ENCODE measurements around the gene BCL7A. TPM values are rescaled to one million over a fixed set of nuclear protein-coding genes. Genes with fewer than 3 reads are reported as not detected.

The BCL7A gene
- total and polyA plus RNA-seq, 2 experiments from 2014 or later = 12.7 to 14.9 TPM

DNA sequence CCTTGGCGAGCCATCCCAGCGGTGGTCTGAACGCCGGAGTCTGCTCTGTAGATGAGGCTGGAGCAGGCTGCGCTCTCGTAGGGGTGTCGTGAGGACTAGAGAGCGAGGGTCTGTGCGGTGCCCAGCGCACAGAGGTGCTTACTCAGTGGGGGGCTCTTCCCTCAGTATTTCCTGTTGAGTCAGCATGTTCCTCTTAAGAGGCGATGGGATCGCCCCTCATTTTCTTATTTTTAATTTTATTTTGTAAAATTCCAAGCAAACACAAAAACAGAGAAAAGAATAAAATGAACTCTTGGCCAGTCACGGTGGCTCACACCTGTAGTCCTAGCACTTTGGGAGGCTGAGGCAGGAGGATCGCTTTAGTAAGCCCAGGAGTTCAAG is 40.8 kb upstream of the BCL7A start:
- H3K27me3 ChIP-seq (ENCODE audit: insufficient read depth) = no peaks in the 10 kb centered on the region
- no peaks in the 10 kb centered on the region for H3K79me2 ChIP-seq (replicated peaks; ENCODE audit: insufficient read depth)
- no peak overlapping the region for H3K4me3 ChIP-seq
- H3K27ac ChIP-seq (ENCODE audit: low read depth) = no peak overlapping the region
- no peak overlapping the region for H3K4me2 ChIP-seq
- no peaks in the 10 kb centered on the region for H3F3A ChIP-seq (replicated peaks; ENCODE audit: low read depth)
- no peaks in the 10 kb centered on the region for H4K20me1 ChIP-seq (replicated peaks; ENCODE audit: insufficient read depth)
- ATAC-seq (peak; percentile 44; the same call in 2 of the 3 replicates), DNase-seq (ENCODE audit: low spot score) (no peak)
- Mint-ChIP-seq H3K4me1 (peaks cover 9% of the 10 kb centered on the region), H3K9me3 (no peaks in the 10 kb centered on the region), H3K27me3 (ENCODE audit: insufficient read depth, low read depth, poor library complexity) (peaks cover 3% of the 10 kb centered on the region), H3K27ac (no peak overlapping the region), H3K4me3 (no peak overlapping the region), H3K36me3 (ENCODE audit: low read depth) (no peaks in the 10 kb centered on the region)
- TF ChIP-seq ZNF114 (CRISPR knock-in tag; IDR thresholded peaks at IDR 0.05) (no peak), ETS1 (IDR thresholded peaks at IDR 0.05) (no peak), NANOG (IDR thresholded peaks at IDR 0.05; ENCODE audit: borderline replicate concordance) (no peak), EZH2phosphoT487 (IDR thresholded peaks at IDR 0.05; ENCODE audit: unreplicated experiment) (no peak), EZH2 (IDR thresholded peaks at IDR 0.05; ENCODE audit: low read depth, unreplicated experiment) (no peak), CTCF (conservative IDR thresholded peaks at IDR 0.05; ENCODE audit: low read depth in 2 of 2) (no peak), ZNF331 (CRISPR knock-in tag; IDR thresholded peaks at IDR 0.05; ENCODE audit: low read depth) (no peak), JUNB (IDR thresholded peaks at IDR 0.05; ENCODE audit: unreplicated experiment) (no peak), POLR2AphosphoS5 (IDR thresholded peaks at IDR 0.05; ENCODE audit: low read depth) (no peak), CREB1 (CRISPR knock-in tag; IDR thresholded peaks at IDR 0.05; ENCODE audit: low read depth) (no peak)
- TF ChIP-seq, protein P1, sequence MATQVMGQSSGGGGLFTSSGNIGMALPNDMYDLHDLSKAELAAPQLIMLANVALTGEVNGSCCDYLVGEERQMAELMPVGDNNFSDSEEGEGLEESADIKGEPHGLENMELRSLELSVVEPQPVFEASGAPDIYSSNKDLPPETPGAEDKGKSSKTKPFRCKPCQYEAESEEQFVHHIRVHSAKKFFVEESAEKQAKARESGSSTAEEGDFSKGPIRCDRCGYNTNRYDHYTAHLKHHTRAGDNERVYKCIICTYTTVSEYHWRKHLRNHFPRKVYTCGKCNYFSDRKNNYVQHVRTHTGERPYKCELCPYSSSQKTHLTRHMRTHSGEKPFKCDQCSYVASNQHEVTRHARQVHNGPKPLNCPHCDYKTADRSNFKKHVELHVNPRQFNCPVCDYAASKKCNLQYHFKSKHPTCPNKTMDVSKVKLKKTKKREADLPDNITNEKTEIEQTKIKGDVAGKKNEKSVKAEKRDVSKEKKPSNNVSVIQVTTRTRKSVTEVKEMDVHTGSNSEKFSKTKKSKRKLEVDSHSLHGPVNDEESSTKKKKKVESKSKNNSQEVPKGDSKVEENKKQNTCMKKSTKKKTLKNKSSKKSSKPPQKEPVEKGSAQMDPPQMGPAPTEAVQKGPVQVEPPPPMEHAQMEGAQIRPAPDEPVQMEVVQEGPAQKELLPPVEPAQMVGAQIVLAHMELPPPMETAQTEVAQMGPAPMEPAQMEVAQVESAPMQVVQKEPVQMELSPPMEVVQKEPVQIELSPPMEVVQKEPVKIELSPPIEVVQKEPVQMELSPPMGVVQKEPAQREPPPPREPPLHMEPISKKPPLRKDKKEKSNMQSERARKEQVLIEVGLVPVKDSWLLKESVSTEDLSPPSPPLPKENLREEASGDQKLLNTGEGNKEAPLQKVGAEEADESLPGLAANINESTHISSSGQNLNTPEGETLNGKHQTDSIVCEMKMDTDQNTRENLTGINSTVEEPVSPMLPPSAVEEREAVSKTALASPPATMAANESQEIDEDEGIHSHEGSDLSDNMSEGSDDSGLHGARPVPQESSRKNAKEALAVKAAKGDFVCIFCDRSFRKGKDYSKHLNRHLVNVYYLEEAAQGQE (IDR thresholded peaks at IDR 0.05; ENCODE audit: unreplicated experiment) = no peak
- peak overlapping the region; percentile 66 for H2AFZ ChIP-seq
- H3K9me2 ChIP-seq (ENCODE audit: insufficient read depth) = no peaks in the 10 kb centered on the region
- H3K4me1 ChIP-seq (ENCODE audit: insufficient read depth) = no peaks in the 10 kb centered on the region
- no peaks in the 10 kb centered on the region for H3K36me3 ChIP-seq (ENCODE audit: insufficient read depth)
